ENCODE data around the gene ATG10. TPM values are rescaled to one million over a fixed set of nuclear protein-coding genes. Genes with fewer than 3 reads are reported as not detected.

The ATG10 gene
- total RNA-seq, 1 donor from 2014 or later = 5.3 TPM

DNA sequence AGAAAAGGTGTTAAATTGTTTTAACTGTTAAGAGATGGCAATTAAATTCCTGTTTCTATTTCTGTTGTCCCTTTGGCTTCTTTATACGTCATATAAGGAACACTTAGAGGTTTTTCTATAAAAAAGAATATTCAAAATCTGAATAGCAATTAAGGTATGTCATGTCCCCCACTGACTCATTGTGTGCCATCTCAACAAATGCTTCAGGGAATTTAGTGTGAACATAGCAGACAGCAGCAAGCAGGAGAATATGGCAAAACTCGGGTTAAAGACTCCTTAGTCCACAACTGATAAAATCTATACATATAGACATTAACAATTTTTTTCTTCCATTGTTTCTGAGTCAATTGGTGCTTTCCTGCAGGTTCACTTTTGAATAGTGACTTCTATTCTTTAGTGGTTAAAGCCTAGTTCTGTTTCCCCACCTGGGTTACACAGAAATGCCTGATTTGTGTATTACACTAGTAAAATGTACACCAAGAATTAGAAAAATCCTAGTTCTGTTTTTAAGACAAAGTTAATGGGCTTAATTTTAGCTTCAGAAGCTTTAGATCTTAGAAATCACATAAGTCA lies 324.2 kb downstream of the ATG10 start:
- peaks cover 4% of the 10 kb centered on the region for H3K9me3 Mint-ChIP-seq
- H3K27me3 Mint-ChIP-seq = no peaks in the 10 kb centered on the region
- H3K4me3 Mint-ChIP-seq = no peak overlapping the region
- ChIA-PET CTCF (no interaction called here), POLR2A (no interaction called here)
- ATAC-seq (ENCODE audit: low read depth) = no peak
- TF ChIP-seq CTCF (IDR thresholded peaks at IDR 0.05) = no peak
- intact Hi-C loops (cut with micrococcal nuclease) = no loop called here
- H3K27ac Mint-ChIP-seq = no peak overlapping the region
- H3K4me1 Mint-ChIP-seq = no peaks in the 10 kb centered on the region
- DNase-seq = no peak
- H3K36me3 Mint-ChIP-seq (ENCODE audit: low read depth) = no peaks in the 10 kb centered on the region

DNA sequence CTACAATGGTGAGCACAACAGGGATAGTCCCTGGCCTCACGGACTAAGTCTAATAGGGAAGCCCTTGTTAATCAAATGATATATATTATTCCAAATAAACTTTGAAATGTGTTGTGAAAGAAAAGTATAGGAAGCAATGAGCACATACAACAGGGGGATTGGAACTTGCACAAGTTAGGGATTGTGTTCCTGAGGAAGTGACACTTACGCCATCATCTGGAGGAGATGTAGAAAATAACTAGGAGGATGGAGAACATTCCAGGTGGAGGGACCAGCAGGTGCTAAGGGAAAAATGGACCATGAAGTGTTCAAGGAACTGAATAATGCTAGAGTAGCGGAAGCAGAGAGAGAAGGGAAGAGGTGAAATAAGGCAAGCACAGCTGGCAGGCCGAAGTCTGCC lies 325.1 kb downstream of the ATG10 start:
- Mint-ChIP-seq H3K4me3 (no peak overlapping the region), H3K4me1 (no peaks in the 10 kb centered on the region), H3K9me3 (peaks cover 4% of the 10 kb centered on the region), H3K27me3 (no peaks in the 10 kb centered on the region), H3K36me3 (ENCODE audit: low read depth) (no peaks in the 10 kb centered on the region), H3K27ac (no peak overlapping the region)
- DNase-seq (no peak), ATAC-seq (ENCODE audit: low read depth) (no peak)
- ChIA-PET POLR2A (no interaction called here), CTCF (no interaction called here)
- intact Hi-C loops (cut with micrococcal nuclease) = no loop called here
- TF ChIP-seq CTCF (IDR thresholded peaks at IDR 0.05) = no peak

- intact Hi-C loops (cut with micrococcal nuclease) = no loop called here
- Mint-ChIP-seq H3K4me1 (no peaks in the 10 kb centered on the region), H3K36me3 (ENCODE audit: low read depth) (no peaks in the 10 kb centered on the region), H3K27ac (no peak overlapping the region), H3K27me3 (no peaks in the 10 kb centered on the region), H3K4me3 (no peak overlapping the region), H3K9me3 (peaks cover 4% of the 10 kb centered on the region)
- TF ChIP-seq CTCF (IDR thresholded peaks at IDR 0.05) = no peak
- POLR2A ChIA-PET = no interaction called here
- CTCF ChIA-PET = no interaction called here
- no peak for DNase-seq
- ATAC-seq (ENCODE audit: low read depth) = no peak
These were observed 325.9 kb downstream of the ATG10 start for GRCh38 chr5:82297711-82298110.

DNA sequence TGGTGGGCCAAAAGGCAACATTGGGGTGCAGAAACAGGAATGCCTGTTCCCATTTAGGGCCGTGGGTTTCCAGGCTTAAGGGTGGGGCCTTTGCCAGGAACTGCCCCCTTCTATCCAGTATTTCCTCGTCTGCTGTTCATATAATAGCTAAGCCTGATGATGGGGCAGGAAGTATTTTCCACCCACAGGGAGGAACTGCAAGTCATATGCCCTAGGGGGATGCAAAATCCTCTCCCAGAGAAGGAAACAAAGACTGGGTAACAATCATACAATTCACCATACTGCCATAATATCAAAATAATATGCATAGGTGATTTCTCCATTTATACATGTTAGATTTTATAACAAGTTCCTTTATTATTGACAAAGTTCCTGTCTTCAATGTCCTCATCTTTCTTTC lies 326.8 kb downstream of the ATG10 start:
- Mint-ChIP-seq H3K9me3 (peaks cover 4% of the 10 kb centered on the region), H3K4me3 (no peak overlapping the region), H3K27me3 (no peaks in the 10 kb centered on the region), H3K4me1 (no peaks in the 10 kb centered on the region), H3K27ac (no peak overlapping the region), H3K36me3 (ENCODE audit: low read depth) (no peaks in the 10 kb centered on the region)
- no peak for TF ChIP-seq CTCF (IDR thresholded peaks at IDR 0.05)
- DNase-seq = no peak
- intact Hi-C loops (cut with micrococcal nuclease) = no loop called here
- POLR2A ChIA-PET = no interaction called here
- CTCF ChIA-PET = no interaction called here
- no peak for ATAC-seq (ENCODE audit: low read depth)

GRCh38 chr5:82301190-82301589 lies 329.4 kb downstream of the ATG10 start:
- Mint-ChIP-seq H3K27me3 (no peaks in the 10 kb centered on the region), H3K4me1 (no peaks in the 10 kb centered on the region), H3K4me3 (no peak overlapping the region), H3K27ac (no peak overlapping the region), H3K36me3 (ENCODE audit: low read depth) (no peaks in the 10 kb centered on the region), H3K9me3 (peaks cover 4% of the 10 kb centered on the region)
- CTCF ChIA-PET = no interaction called here
- ATAC-seq (ENCODE audit: low read depth) (no peak), DNase-seq (no peak)
- POLR2A ChIA-PET = no interaction called here
- no peak for TF ChIP-seq CTCF (IDR thresholded peaks at IDR 0.05)
- intact Hi-C loops (cut with micrococcal nuclease) = no loop called here

Other genes with a start within 250 kb of the ATG10 start
- 26.2 and 26.4 TPM in 2 replicates for gene SSBP2, start 220.9 kb upstream of the ATG10 start, total RNA-seq

Measured in activated B cell treated with CpG ODN at 0.5 μM for 24 hours (primary cell).